ENCODE results near the gene MTR.

GRCh38 chr1:236809148-236809547 lies 14.1 kb downstream of the MTR start:
- TF ChIP-seq CTCF (IDR thresholded peaks at IDR 0.05; ENCODE audit: low read length) (no peak), EZH2 (IDR thresholded peaks at IDR 0.05; ENCODE audit: borderline replicate concordance, low read length) (no peak)
